ENCODE measurements around the gene CELF2.

The CELF2 gene

GRCh38 chr10:11045487-11045886, 27.8 kb downstream of the CELF2 start:
- H3K4me1 ChIP-seq, result no peaks in the 10 kb centered on the region

GRCh38 chr10:11045995-11046775, 28.5 kb downstream of the CELF2 start:
- H3K27me3 ChIP-seq (ENCODE audit: control insufficient read depth, insufficient read depth, low read length), result no peaks in the 10 kb centered on the region
- H3K79me2 ChIP-seq, result peaks cover 3% of the 10 kb centered on the region
- H3K36me3 ChIP-seq (ENCODE audit: control insufficient read depth, insufficient read depth, low read length), result no peaks in the 10 kb centered on the region
- no peak overlapping the region for H2AFZ ChIP-seq
- H3K4me3 ChIP-seq (ENCODE audit: low read depth, low read length), result no peak overlapping the region
- TF ChIP-seq, protein P1, sequence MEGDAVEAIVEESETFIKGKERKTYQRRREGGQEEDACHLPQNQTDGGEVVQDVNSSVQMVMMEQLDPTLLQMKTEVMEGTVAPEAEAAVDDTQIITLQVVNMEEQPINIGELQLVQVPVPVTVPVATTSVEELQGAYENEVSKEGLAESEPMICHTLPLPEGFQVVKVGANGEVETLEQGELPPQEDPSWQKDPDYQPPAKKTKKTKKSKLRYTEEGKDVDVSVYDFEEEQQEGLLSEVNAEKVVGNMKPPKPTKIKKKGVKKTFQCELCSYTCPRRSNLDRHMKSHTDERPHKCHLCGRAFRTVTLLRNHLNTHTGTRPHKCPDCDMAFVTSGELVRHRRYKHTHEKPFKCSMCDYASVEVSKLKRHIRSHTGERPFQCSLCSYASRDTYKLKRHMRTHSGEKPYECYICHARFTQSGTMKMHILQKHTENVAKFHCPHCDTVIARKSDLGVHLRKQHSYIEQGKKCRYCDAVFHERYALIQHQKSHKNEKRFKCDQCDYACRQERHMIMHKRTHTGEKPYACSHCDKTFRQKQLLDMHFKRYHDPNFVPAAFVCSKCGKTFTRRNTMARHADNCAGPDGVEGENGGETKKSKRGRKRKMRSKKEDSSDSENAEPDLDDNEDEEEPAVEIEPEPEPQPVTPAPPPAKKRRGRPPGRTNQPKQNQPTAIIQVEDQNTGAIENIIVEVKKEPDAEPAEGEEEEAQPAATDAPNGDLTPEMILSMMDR (IDR thresholded peaks at IDR 0.05), result no peak
- H3K9me3 ChIP-seq (ENCODE audit: control insufficient read depth, low read length), result no peaks in the 10 kb centered on the region
- no peak overlapping the region for H3K27ac ChIP-seq
- H3K4me2 ChIP-seq (ENCODE audit: low read length), result no peak overlapping the region
- no peak overlapping the region for H3K9ac ChIP-seq
- H3K4me1 ChIP-seq, result peaks cover 5% of the 10 kb centered on the region

More at GRCh38 chr10:11045487-11045886, 27.8 kb downstream of the CELF2 start:
- Histone ChIP-seq H3K79me2 (peaks cover 3% of the 10 kb centered on the region), H3K27me3 (ENCODE audit: control insufficient read depth, insufficient read depth, low read length) (no peaks in the 10 kb centered on the region), H2AFZ (no peak overlapping the region), H3K9ac (no peak overlapping the region), H3K4me3 (ENCODE audit: low read depth, low read length) (no peak overlapping the region), H3K4me2 (ENCODE audit: low read length) (no peak overlapping the region), H3K27ac (no peak overlapping the region), H3K9me3 (ENCODE audit: control insufficient read depth, low read length) (no peaks in the 10 kb centered on the region), H3K36me3 (ENCODE audit: control insufficient read depth, insufficient read depth, low read length) (no peaks in the 10 kb centered on the region)
- TF ChIP-seq, protein P1 (IDR thresholded peaks at IDR 0.05), result no peak

DNA sequence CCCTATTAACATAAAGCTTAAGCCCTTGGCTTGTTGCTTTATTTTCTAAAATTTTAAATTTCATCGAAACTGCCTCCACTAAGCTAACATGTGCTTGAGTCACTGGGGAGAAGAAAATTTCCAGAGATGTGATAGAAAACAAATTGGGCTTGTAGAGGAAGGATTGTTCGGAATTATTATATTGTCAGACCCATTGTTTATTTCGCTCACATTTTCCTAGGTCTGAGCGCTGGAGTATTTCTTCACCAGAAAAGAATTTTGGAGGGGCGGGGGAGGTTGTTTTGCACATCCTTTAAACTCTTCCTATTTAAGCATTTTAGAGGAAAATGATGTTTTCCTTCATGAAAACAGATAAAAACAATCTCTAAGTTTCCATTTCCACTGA, 29.1 kb downstream of the CELF2 start:
- Histone ChIP-seq H3K36me3 (ENCODE audit: control insufficient read depth, insufficient read depth, low read length) (no peaks in the 10 kb centered on the region), H3K9me3 (ENCODE audit: control insufficient read depth, low read length) (no peaks in the 10 kb centered on the region), H3K27ac (no peak overlapping the region), H3K27me3 (ENCODE audit: control insufficient read depth, insufficient read depth, low read length) (no peaks in the 10 kb centered on the region), H2AFZ (no peak overlapping the region), H3K9ac (no peak overlapping the region), H3K79me2 (peaks cover 3% of the 10 kb centered on the region), H3K4me1 (peaks cover 9% of the 10 kb centered on the region), H3K4me2 (ENCODE audit: low read length) (no peak overlapping the region), H3K4me3 (ENCODE audit: low read depth, low read length) (no peak overlapping the region)
- TF ChIP-seq, protein P1 (IDR thresholded peaks at IDR 0.05), result no peak

DNA sequence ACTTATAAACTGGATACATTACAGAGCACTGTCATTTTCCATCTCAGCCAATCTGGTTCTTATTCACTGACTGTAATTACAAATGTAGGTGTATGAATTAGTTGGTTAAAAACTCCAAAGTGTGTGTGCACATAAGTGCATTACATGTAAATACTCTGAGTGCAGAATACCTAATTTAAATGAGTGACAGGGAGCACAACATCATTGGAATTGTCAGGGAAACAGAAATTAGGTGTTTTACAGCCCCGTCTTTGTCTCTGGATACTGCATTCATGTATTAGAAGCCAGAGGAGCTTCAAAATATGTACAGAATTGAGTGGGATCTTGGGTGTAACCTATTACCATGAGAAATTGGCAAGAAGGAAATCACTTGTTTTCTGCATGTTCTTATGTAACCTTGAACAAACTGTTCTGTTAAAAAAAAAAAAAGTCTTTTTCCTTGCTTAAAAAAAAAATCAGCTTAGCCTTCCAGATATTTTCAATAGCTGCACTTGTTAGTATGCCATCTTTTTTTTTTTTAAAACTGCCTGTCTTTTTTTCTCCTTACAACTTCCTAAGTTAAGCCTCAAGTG, 31.1 kb downstream of the CELF2 start:
- Histone ChIP-seq H3K79me2 (peaks cover 3% of the 10 kb centered on the region), H3K4me2 (ENCODE audit: low read length) (no peak overlapping the region), H3K4me1 (peaks cover 9% of the 10 kb centered on the region), H3K9ac (no peak overlapping the region), H3K36me3 (ENCODE audit: control insufficient read depth, insufficient read depth, low read length) (no peaks in the 10 kb centered on the region), H2AFZ (no peak overlapping the region), H3K27me3 (ENCODE audit: control insufficient read depth, insufficient read depth, low read length) (no peaks in the 10 kb centered on the region), H3K4me3 (ENCODE audit: low read depth, low read length) (no peak overlapping the region), H3K9me3 (ENCODE audit: control insufficient read depth, low read length) (no peaks in the 10 kb centered on the region), H3K27ac (no peak overlapping the region)
- TF ChIP-seq, protein P1 (IDR thresholded peaks at IDR 0.05), result no peak

Measured in parathyroid adenoma (tissue), 2 donors.